BLaER1 treated with 17β-estradiol and CSF1 and Interleukin-3, amounts not matched to agents 10 nM and 100 nM (cell line): Measurements from ENCODE around the gene UGT3A2.
"Not testable (repeated sequence)": the region's sequence is repeated elsewhere in the genome, so short reads cannot be mapped to it uniquely, and the experiment has no call there.

Experiments used
- H3K27ac ChIP-seq, 11 experiments: shearing (Covaris generic); formaldehyde crosslinking; 2 replicates each; pipeline ENCODE4 v1.8.1; 2022
- H3K27me3 ChIP-seq, 11 experiments: shearing (Covaris generic); formaldehyde crosslinking; 2 replicates each; pipeline ENCODE4 v1.8.1; 2022
- H3K36me3 ChIP-seq, 11 experiments: shearing (Covaris generic); formaldehyde crosslinking; 2 replicates each; pipeline ENCODE4 v1.8.1; 2022
- H3K4me1 ChIP-seq, 10 experiments: shearing (Covaris generic); formaldehyde crosslinking; 2 replicates each; pipeline ENCODE4 v1.8.1; 2022
- H3K4me2 ChIP-seq, 11 experiments: shearing (Covaris generic); formaldehyde crosslinking; 2 replicates each; pipeline ENCODE4 v1.8.1; 2022
- H3K4me3 ChIP-seq, 10 experiments: shearing (Covaris generic); formaldehyde crosslinking; 2 replicates each; pipeline ENCODE4 v1.8.1; 2022
- H3K9ac ChIP-seq, 11 experiments: shearing (Covaris generic); formaldehyde crosslinking; 2 replicates each; pipeline ENCODE4 v1.8.1; 2022
- H3K9me3 ChIP-seq, 11 experiments: shearing (Covaris generic); formaldehyde crosslinking; replicated peaks in 1 of 11; 2 replicates each; pipeline ENCODE4 v1.8.1; 2022
- H4K20me1 ChIP-seq, 11 experiments: shearing (Covaris generic); formaldehyde crosslinking; 2 replicates each; pipeline ENCODE4 v1.8.1; 2022
- Cebpa-rat ChIP-seq, 11 experiments: shearing (Covaris generic); IDR thresholded peaks; 2 replicates each; pipeline ENCODE4 v1.8.1; 2022

Gene UGT3A2

GRCh38 chr5:36029914-36030313 lies 36.8 kb downstream of the UGT3A2 start:
- peaks cover 0 to 54% (median 39%) of the 10 kb centered on the region in 11 experiments; a peak in 16 of 22 replicates for H3K36me3 ChIP-seq
- H3K9ac ChIP-seq = no peak overlapping the region
- peaks cover 0 to 61% (median 44%) of the 10 kb centered on the region in 10 experiments; a peak in 16 of 20 replicates for H3K4me1 ChIP-seq
- H3K4me2 ChIP-seq = peak overlapping the region in 6 of 11 experiments; percentile 28 to 92 (median 75); a peak in 9 of 22 replicates
- no peak for TF ChIP-seq Cebpa-rat (IDR thresholded peaks at IDR 0.05)
- H4K20me1 ChIP-seq = no peaks in the 10 kb centered on the region
- no peak overlapping the region for H3K27ac ChIP-seq
- H3K9me3 ChIP-seq = peaks cover 22 to 62% (median 39%) of the 10 kb centered on the region in 11 experiments
- no peak overlapping the region for H3K4me3 ChIP-seq
- H3K27me3 ChIP-seq = no peaks in the 10 kb centered on the region

DNA sequence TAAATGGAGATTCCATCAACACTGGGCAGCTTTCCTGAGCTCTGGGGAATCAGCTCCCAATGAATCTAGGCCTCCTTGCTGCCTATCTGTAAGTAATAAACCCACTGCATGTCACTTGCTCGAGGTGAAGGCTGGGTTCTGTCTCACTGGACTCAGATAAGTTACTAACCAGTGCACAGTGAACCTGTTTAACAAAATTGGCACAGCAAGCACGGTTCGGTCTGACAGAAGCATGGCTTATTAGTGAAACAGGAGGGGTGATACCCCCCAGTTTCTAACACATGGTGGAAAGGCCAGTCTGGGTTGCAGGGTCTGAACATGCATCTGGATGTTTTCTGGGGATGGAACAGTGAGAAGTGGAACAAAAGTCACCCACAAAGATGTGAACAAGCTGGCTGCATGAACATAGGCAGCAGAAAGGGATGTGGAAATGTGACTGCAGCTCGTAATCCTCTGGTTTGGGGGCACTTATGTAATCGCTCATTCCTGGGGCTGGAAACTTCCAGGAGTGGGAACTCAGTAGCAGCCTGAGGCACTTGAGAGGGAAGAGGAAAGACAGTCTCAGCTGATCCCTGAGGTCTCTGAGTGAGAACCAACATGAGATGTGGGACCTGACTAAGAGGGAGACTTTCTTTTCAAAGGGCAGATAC lies 37.7 kb downstream of the UGT3A2 start:
- Histone ChIP-seq H3K9ac (no peak overlapping the region), H3K27me3 (no peaks in the 10 kb centered on the region), H3K27ac (no peak overlapping the region), H3K36me3 (peaks cover 0 to 45% (median 29%) of the 10 kb centered on the region in 11 experiments; a peak in 14 of 22 replicates), H3K4me3 (no peak overlapping the region; a peak in 1 of 20 replicates), H3K4me2 (no peak overlapping the region), H3K4me1 (peaks cover 0 to 51% (median 35%) of the 10 kb centered on the region in 10 experiments; a peak in 16 of 20 replicates), H4K20me1 (no peaks in the 10 kb centered on the region), H3K9me3 (peaks cover 30 to 71% (median 49%) of the 10 kb centered on the region in 11 experiments)
- TF ChIP-seq Cebpa-rat (IDR thresholded peaks at IDR 0.05) = no peak

DNA sequence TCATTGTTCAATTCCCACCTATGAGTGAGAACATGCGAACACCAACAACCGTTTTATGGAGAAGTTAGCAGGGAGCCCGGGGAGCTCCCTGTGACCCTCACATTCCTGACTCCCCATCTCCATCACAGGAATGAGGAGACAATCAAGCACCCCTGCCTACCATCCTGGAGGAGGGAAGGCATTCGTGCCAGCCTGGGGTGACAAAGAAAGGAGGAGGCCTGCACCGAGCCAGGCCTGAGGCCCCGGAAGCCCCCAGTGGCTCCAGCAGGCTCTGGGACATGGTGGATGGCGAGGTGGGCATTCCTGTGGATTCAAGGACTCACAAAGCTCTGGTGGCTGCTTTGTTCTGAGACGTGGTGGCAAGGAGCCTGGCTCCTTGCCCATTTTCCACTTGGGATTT lies 39.0 kb downstream of the UGT3A2 start:
- H3K27me3 ChIP-seq = no peaks in the 10 kb centered on the region
- H3K36me3 ChIP-seq = peaks cover 0 to 33% (median 18%) of the 10 kb centered on the region in 11 experiments; a peak in 14 of 22 replicates
- H3K9me3 ChIP-seq = peaks cover 32 to 75% (median 55%) of the 10 kb centered on the region in 11 experiments
- H3K4me3 ChIP-seq = no peak overlapping the region
- H3K9ac ChIP-seq = no peak overlapping the region
- H3K27ac ChIP-seq = no peak overlapping the region
- H3K4me2 ChIP-seq = no peak overlapping the region
- no peak for TF ChIP-seq Cebpa-rat (IDR thresholded peaks at IDR 0.05)
- no peaks in the 10 kb centered on the region for H4K20me1 ChIP-seq
- peaks cover 0 to 39% (median 23%) of the 10 kb centered on the region in 10 experiments; a peak in 16 of 20 replicates for H3K4me1 ChIP-seq

- Histone ChIP-seq H3K27me3 (no peaks in the 10 kb centered on the region), H3K4me1 (peaks cover 0 to 31% (median 15%) of the 10 kb centered on the region in 10 experiments; a peak in 13 of 20 replicates), H3K36me3 (peaks cover 0 to 26% (median 12%) of the 10 kb centered on the region in 11 experiments; a peak in 14 of 22 replicates), H4K20me1 (no peaks in the 10 kb centered on the region), H3K27ac (no peak overlapping the region), H3K9ac (no peak overlapping the region), H3K4me3 (no peak overlapping the region), H3K9me3 (peaks cover 36 to 75% (median 59%) of the 10 kb centered on the region in 11 experiments), H3K4me2 (no peak overlapping the region)
- TF ChIP-seq Cebpa-rat (IDR thresholded peaks at IDR 0.05) = no peak
Measured at GRCh38 chr5:36026706-36027465, 39.8 kb downstream of the UGT3A2 start.

DNA sequence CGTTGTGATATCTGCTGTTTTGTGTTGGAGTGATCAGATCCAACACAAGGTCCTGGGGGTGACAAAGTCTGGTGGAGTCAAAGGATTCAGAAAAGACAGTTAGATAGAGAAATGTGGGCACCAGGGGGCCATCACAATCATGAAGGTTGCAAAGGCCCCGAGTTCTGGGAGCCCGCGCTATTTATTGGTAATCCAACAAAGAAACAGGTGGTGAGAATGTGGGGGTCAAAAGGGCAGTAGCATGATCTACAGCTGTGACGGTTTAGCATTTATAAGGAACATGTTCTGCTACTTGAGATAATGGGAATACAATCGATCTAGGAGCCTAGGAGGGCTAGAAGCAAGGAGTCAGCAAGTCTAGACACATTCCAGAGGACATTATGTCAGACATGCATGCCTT lies 44.4 kb downstream of the UGT3A2 start:
- peaks cover 29 to 74% (median 54%) of the 10 kb centered on the region in 11 experiments for H3K9me3 ChIP-seq
- H3K27ac ChIP-seq, H4K20me1 ChIP-seq, H3K36me3 ChIP-seq, H3K9ac ChIP-seq, H3K4me3 ChIP-seq, H3K4me2 ChIP-seq, H3K27me3 ChIP-seq, H3K4me1 ChIP-seq: not testable (repeated sequence)

DNA sequence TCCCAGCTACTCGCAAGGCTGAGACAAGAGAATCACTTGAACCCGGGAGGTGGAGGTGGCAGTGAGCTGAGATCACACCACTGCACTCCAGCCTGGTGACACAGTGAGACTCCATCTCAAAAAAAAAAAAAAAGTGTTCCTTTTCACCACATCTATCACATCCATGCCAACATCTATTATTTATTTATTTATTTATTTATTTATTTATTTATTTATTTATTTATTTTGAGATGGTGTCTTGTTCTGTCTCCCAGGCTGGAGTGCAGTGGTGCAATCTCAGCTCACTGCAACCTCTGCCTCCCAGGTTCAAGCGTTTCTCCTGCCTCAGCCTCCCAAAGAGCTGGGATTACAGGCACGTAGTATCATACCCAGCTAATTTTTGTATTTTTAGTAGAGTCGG lies 47.1 kb downstream of the UGT3A2 start:
- not testable (repeated sequence) for H3K9ac ChIP-seq, H3K36me3 ChIP-seq, H3K27ac ChIP-seq, H4K20me1 ChIP-seq, H3K4me1 ChIP-seq, H3K27me3 ChIP-seq, H3K4me3 ChIP-seq, H3K4me2 ChIP-seq
- peaks cover 41 to 75% (median 57%) of the 10 kb centered on the region in 11 experiments for H3K9me3 ChIP-seq

GRCh38 chr5:36017622-36018021 lies 49.1 kb downstream of the UGT3A2 start:
- Histone ChIP-seq H3K36me3 (peaks cover 0 to 18% (median 4%) of the 10 kb centered on the region in 11 experiments; a peak in 9 of 22 replicates), H3K9ac (no peak overlapping the region), H3K4me3 (no peak overlapping the region), H3K4me2 (no peak overlapping the region), H3K9me3 (peaks cover 54 to 83% (median 64%) of the 10 kb centered on the region in 11 experiments), H3K27me3 (no peaks in the 10 kb centered on the region), H4K20me1 (no peaks in the 10 kb centered on the region), H3K27ac (no peak overlapping the region), H3K4me1 (no peaks in the 10 kb centered on the region)
- no peak for TF ChIP-seq Cebpa-rat (IDR thresholded peaks at IDR 0.05)

DNA sequence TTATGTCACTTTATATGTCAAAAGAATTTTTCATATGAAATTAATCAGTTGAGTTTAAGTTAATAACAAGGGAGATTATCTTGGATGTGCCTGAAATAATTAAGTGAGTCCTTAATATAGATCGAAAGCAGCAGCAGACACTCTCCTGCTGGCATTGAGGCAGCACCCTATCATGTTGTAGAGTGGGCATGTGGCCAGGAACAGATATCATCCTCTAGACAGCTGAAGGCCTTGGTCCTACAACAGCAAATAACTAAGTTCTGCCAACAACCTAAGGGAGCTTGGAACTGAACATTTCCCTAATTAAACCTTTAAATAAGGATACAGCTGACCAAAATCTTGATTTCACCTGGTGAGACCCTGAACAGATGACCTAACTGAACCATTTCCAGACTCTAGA lies 49.7 kb downstream of the UGT3A2 start:
- TF ChIP-seq Cebpa-rat (IDR thresholded peaks at IDR 0.05) = no peak
- no peaks in the 10 kb centered on the region for H3K4me1 ChIP-seq
- H3K36me3 ChIP-seq = peaks cover 0 to 19% (median 4%) of the 10 kb centered on the region in 11 experiments; a peak in 9 of 22 replicates
- H3K4me3 ChIP-seq = no peak overlapping the region
- no peak overlapping the region for H3K27ac ChIP-seq
- H3K4me2 ChIP-seq = no peak overlapping the region
- peaks cover 56 to 86% (median 65%) of the 10 kb centered on the region in 11 experiments for H3K9me3 ChIP-seq
- H3K27me3 ChIP-seq = no peaks in the 10 kb centered on the region
- no peaks in the 10 kb centered on the region for H4K20me1 ChIP-seq
- no peak overlapping the region for H3K9ac ChIP-seq

- Histone ChIP-seq H3K27me3 (no peaks in the 10 kb centered on the region), H3K36me3 (peaks cover 0 to 29% (median 4%) of the 10 kb centered on the region in 11 experiments; a peak in 9 of 22 replicates), H3K4me1 (no peaks in the 10 kb centered on the region), H3K27ac (no peak overlapping the region), H3K9ac (no peak overlapping the region), H3K4me2 (no peak overlapping the region), H3K9me3 (peaks cover 84 to 94% (median 86%) of the 10 kb centered on the region in 11 experiments), H4K20me1 (no peaks in the 10 kb centered on the region), H3K4me3 (peak overlapping the region in 1 of 10 experiments; percentile 36; a peak in 1 of 20 replicates)
- TF ChIP-seq Cebpa-rat (IDR thresholded peaks at IDR 0.05) = no peak
Measured at GRCh38 chr5:36013182-36013581, 53.5 kb downstream of the UGT3A2 start.
